RKO (cell line): ENCODE measurements around the gene DNASE1L3.
"Not testable (repeated sequence)": the region's sequence is repeated elsewhere in the genome, so short reads cannot be mapped to it uniquely, and the experiment has no call there.

Experiments
- DNase-seq: peaks from one replicate; pipeline ENCODE4 v3.0.0-alpha.2; 2016; ENCODE audit warnings: low spot score

Gene DNASE1L3

GRCh38 chr3:58235970-58236369, 25.2 kb upstream of the DNASE1L3 start:
- DNase-seq = no peak

- DNase-seq = peak; percentile 59
Observed at GRCh38 chr3:58234516-58234931, 23.8 kb upstream of the DNASE1L3 start.

- no peak for DNase-seq
Observed at GRCh38 chr3:58231666-58232065, 20.9 kb upstream of the DNASE1L3 start.

DNA sequence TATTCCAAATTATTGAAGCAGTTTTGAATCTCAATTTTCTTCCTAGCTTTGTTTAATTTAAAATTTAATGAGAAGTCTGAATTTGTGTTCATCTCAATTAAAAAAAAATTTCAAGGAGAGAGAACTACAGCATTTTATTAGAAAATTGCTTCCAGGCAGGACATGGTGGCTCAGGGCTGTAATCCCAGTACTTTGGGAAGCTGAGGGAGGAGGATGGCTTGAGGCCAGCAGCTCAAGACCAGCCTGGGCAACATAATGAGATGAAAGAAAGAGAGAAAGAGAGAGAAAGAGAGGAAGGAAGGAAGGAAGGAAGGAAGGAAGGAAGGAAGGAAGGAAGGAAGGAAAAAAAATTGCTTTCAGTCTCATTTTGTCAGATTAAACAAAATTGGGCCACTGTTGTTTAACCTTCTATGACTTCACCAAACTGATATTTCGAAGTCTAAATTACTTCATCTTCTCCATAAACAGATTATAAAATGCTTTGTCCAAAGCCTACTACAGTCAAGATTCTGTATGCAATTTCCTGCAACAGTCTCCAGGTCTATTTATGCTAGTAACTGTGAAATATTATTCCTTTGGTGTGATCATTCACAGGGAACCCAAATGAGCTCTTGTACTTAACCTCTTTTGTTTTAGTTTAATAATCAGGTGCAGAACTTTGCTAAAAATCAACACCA, 20.2 kb upstream of the DNASE1L3 start:
- no peak for DNase-seq

DNA sequence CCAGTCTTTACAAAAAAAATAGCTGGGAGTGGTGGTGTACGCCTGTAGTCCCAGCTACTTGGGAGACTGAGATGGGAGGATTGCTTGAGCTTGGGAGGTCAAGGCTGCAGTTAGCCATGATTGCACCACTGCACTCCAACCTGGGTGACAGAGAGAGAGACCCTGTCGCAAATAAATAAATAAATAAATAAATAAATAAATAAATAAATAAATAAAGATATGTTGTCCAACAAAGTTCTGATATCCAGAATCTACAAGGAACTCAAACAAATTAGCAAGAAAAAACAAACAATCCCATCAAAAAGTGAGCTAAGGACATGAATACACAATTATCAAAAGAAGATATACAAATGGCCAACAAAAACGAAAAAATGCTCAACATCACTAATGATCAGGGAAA, 17.2 kb upstream of the DNASE1L3 start:
- not testable (repeated sequence) for DNase-seq

GRCh38 chr3:58223855-58224254, 13.1 kb upstream of the DNASE1L3 start:
- DNase-seq = no peak

GRCh38 chr3:58222161-58222724, 11.5 kb upstream of the DNASE1L3 start:
- no peak for DNase-seq

- DNase-seq = no peak
Observed at GRCh38 chr3:58218904-58219303, 8.1 kb upstream of the DNASE1L3 start.

DNA sequence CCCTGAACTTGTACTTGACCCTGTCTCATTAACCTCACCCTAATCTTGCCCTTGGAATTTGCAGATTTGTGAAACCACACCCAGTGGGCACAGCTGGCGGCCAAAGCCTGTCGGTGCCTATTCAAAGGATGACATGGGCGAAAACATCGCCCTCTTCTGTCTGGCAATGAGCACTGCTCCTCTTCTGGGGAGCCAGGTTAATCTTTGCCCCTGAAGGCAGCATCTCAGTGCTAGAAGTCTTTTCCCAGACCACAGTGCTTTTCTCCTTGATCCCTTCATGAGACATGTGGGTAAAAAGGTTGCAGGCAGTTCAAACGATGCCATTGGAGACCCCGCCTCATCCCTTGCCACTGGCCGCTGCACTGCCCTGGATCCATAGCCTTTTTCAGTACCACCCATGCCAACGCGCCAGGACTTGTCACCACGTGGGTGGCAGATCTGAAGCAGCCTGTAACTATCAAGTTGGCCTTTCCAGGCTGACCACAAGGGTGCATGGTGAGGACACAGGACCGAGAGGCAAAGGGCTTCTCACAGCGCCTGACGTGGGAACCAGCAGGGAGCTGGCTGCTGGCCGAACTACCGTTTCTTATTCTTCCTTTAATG, 6.5 kb upstream of the DNASE1L3 start:
- DNase-seq = peak; percentile 91

GRCh38 chr3:58216496-58217195, 5.9 kb upstream of the DNASE1L3 start:
- DNase-seq = no peak

DNA sequence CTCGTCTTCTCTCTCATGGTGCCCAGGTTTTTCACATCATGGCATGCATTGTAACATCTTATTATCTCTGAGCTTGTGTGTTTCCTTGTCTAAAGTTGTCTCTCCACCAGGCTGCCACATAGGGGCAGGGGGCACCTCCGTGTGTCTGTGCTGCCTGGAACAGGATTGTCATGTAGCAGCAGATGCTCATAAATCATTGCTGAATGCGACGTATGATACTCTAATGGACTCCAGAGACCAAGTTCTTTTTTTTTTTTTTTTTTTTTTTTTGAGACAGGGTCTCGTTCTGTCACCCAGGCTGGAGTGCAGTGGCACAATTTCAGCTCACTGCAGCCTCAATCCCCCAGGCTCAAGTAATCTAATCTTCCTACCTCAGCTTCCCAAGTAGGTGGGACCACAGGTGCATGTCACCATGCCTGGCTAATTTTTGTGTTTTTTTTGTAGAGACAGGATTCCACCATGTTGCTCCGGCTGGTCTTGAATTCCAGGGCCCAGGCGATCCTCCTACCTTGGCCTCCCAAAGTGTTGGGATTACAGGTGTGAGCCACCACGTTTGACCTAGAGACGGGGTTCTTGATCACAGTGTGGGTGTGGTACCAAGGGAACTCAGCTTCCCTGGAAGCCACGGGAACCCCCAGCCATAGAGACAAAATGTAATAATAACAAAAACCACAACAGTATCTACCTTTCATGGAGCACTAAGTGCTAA, 4.7 kb upstream of the DNASE1L3 start:
- DNase-seq = no peak

- DNase-seq = peak; percentile 22
Observed at GRCh38 chr3:58214484-58215316, 3.9 kb upstream of the DNASE1L3 start.

GRCh38 chr3:58209933-58210332, 839 bp downstream of the DNASE1L3 start:
- no peak for DNase-seq

- DNase-seq = no peak
Observed at GRCh38 chr3:58207954-58208353, 2.8 kb downstream of the DNASE1L3 start.

DNA sequence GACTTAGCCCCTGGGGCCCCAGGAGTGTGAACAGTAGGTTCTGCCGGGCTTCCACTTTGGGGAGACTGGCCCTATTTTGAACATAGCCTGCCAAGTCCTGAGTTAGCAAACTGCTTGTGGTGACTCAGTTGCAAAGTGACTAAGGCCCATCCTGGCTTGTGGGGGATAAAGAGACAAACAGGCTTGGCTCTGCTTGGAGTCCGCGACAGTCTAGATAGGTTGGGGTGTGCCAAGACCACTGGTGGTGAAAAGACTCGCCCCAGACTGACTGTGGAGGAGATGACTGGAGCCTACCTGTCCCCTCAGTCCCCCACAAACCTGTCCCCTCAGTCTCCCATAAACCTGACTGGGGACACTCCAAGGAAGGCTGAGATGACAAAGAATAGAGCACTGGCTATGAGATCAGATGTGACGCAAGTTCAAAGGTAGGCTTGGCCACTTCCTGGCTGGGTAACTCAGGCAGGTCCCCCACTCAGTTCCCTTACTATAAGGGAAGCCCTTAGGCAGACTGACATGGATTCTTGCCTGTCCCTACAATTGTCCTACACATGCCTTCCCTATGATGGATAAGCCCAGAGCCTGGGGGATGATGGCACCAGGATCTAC, 4.3 kb downstream of the DNASE1L3 start:
- peak; percentile 56 for DNase-seq

DNA sequence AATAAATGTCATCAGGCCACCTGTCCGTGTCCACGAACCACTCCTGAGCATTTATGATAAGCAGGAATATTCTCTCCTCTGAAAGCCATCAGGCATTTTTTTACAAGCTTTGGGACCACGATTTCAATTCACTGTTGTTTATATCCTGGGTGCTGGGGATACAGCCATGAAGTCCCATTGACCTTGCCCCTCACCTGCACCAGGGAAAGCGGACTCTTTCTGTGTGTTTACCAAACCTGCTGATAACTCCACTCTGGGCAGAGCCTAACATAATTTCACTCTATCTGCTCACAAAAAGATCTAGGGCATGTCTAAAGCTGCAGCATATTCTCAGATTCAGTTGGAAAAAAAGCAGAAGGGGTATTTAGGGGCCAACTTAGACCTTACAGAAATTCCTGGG, 4.8 kb downstream of the DNASE1L3 start:
- DNase-seq = no peak

DNA sequence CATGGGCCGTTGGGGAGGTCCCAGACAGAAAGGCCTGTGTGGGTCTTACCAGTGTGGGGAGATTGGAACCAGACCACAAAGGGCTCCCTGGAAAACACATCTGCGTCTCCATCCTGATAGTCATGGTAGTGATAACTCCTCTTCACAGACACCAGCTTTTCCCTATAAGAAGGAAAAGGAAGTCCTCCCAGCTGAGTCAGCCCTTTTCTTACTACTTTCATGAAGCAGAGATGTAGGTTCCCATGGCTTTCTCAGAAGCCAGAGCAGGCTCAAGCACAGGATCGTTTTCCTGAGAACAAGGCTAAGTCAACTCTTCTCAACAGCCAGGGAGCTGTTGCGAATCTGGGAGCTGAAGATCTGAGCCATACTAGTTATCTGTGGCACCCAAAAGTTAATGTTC, 6.1 kb downstream of the DNASE1L3 start:
- DNase-seq = no peak

DNA sequence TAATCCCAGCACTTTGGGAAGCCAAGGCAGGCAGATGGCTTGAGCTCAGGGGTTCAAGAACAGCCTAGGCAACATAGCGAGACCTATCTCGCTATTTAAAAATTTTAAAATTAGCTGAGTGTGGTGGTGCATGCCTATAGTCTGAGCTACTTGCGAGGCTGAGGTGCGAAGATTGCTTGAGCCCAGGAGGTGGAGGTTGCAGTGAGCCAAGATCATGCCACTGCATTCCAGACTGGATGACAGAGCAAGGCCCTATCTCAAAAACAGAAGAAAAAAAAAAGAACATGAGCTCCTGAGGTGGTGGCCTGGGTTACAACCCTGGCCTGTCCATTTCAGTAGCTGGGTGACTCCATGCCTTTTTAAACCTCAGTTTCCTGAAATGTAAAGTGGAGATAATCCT, 7.2 kb downstream of the DNASE1L3 start:
- no peak for DNase-seq

DNA sequence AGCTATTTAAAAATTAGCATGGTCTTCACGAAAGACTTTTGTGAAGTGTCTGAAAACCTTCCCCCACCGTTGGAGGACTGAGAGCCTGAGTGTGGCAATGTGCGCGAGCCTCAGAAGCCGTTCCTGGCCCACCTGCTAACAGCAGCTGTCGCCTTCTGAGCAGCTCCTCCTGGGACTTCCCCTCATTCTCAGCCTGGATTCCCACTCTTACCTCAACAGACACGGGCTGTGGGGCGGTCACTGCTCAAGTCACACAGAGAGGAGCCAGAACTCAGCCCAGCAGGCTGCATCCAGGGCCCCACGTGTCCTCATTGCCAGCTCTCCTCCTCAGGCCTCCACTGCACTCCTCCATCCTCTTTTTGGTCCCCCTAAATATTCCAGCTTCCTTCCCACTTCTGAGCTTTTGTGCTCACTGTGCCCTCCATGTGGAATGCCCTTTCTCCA, 7.8 kb downstream of the DNASE1L3 start:
- DNase-seq = no peak

DNA sequence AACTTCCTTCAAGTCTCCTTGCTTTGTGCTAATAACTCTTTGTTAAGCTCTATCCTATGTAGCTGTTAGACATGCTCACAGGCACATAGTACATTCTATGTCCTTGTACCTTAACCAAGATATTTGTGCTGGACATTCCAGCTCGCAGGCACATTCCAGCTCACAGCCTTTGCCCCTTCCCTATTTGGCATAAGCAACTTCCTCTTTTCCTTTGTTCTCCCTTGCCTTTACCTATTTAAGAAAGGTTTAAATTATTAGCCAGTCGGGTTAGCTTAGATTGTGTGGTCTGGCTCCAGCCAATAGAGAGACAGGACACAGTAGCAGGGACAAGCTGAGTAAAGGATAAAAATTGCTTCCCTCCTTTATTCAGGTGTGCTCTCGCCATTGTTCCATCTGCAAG, 9.3 kb downstream of the DNASE1L3 start:
- not testable (repeated sequence) for DNase-seq

GRCh38 chr3:58200846-58201355, 9.9 kb downstream of the DNASE1L3 start:
- no peak for DNase-seq
